Non-pigmented ciliary epithelial cell (primary cell): Measurements from ENCODE around the gene ITGA2.
A peak's percentile ranks its signal among the peaks of the same experiment; 100 is the strongest.

Experiments
- DNase-seq: peaks from one replicate; pipeline ENCODE4 v3.0.0-alpha.2; 2010; ENCODE audit warnings: low read depth

ITGA2 gene

GRCh38 chr5:53017794-53018391, 28.7 kb downstream of the ITGA2 start:
- no peak for DNase-seq

- peak; percentile 79 for DNase-seq
Measured at GRCh38 chr5:53019320-53019719, 30.2 kb downstream of the ITGA2 start.

GRCh38 chr5:53022930-53023511, 33.9 kb downstream of the ITGA2 start:
- no peak for DNase-seq

- DNase-seq, result no peak
Measured at GRCh38 chr5:53023969-53024368, 34.8 kb downstream of the ITGA2 start.

GRCh38 chr5:53024535-53024934, 35.4 kb downstream of the ITGA2 start:
- no peak for DNase-seq

- DNase-seq, result no peak
Measured at GRCh38 chr5:53025487-53025886, 36.3 kb downstream of the ITGA2 start.

- DNase-seq, result no peak
Measured at GRCh38 chr5:53027913-53028312, 38.8 kb downstream of the ITGA2 start.

- no peak for DNase-seq
Measured at GRCh38 chr5:53029608-53030007, 40.5 kb downstream of the ITGA2 start.

- DNase-seq, result no peak
Measured at GRCh38 chr5:53030893-53031292, 41.7 kb downstream of the ITGA2 start.

DNA sequence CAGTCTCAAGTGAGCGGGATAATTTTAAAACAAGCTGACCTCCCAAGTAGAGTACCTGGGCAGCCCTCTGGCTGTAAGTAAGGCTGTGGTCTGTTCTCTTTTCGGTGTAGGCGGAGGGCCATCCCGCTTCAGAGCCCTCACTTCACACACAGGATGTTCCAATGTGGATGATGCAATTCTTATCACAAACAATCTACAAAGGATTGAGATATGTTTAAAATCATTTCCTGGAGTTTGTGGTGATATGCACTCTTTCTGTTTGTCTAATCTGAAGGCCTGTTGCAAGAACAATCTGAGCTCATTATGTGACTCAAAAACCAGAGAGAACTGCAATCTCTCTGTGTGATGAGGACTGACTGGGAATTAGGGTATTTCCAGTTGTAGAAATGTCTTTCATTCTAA, 42.5 kb downstream of the ITGA2 start:
- peak; percentile 95 for DNase-seq

DNA sequence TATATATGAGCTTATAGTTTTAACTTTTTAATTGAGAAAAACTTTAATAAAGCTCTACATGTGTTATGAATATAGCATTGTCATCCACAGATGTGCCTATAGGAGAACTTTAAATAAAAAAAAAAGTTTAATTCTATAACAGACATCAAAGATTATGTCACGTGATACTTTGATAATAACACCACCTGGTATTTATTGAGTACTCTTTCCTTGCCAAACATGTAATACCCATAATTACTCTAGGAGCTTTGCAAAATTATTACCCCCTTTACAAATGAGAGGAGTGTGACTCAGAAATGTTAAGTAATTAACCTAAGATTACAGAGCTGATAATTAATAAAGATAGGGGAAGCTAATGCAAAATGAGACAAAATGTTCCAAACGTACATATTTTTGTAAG, 43.0 kb downstream of the ITGA2 start:
- DNase-seq, result no peak

DNA sequence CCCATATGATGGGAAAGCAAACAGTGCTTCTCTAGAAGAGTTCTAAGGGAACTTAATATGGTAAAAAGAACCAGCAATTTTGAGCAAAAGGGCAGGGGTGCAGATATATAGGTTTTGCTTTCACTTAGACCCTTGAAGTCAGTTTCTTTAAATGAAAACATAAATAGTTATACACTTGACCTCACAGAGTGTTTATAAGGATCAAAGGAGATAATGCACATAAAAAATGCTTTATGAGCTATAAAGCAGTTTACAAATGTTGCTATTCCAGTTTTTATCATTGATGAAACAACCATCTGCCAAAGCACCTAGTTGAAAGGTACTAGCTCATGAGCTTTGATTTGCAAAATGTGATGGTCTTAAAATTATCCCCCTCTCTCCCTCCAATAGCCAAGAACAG, 45.7 kb downstream of the ITGA2 start:
- DNase-seq, result no peak

GRCh38 chr5:53035868-53036381, 46.8 kb downstream of the ITGA2 start:
- DNase-seq, result no peak

DNA sequence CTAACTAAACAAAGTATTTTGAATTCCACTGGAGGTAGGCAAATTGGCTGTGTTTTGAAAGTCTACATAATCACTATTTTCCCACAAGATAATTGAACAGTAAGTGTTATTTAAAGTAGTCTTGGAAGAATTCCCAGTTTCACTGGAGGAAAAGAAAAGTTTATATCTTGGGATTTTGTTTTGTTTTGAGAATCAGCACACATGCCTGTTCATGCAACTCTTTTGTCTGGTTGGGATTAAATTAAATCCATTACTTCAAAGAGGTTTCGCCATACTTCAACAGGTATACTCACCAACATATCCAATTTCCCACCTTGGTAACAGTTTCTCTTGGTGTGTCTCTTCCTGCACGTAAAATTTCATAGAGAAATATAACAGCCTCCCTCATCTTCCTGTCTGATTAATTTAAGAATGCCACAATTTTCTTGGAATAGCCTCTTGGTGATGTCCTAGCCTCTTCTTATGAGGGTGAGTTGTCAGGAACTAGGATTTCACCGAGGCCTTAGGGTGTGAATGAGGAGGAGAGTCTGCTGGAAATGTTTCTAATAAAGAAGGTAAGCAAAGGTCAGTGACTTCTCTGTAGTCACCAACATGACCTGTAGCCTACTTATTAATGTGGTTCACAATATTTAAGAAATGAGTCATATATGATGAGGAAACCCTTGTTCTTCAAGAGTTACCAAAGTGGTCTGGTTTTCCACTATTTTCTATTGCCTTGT, 48.1 kb downstream of the ITGA2 start:
- peak; percentile 55 for DNase-seq

- DNase-seq, result no peak
Measured at GRCh38 chr5:53038196-53038847, 49.2 kb downstream of the ITGA2 start.

DNA sequence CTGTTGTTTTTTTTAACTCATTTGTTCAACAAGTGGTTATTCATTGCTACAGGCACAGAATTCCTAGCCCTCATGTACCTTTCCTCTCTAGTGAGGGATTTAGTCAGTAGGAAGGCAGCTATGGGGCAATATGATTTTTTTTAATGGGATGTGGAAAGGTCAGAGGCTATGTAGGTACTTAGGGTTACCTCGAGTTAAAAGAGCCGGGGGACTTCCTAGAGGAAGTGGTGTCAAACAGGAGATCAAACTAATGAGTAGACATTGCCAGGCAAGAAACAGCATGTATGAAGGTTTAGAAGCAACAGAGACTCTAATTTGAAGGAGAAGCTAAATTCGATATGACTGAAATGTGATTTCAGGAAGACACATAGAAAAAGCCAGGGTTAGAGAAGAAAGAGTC, 50.7 kb downstream of the ITGA2 start:
- DNase-seq, result no peak

DNA sequence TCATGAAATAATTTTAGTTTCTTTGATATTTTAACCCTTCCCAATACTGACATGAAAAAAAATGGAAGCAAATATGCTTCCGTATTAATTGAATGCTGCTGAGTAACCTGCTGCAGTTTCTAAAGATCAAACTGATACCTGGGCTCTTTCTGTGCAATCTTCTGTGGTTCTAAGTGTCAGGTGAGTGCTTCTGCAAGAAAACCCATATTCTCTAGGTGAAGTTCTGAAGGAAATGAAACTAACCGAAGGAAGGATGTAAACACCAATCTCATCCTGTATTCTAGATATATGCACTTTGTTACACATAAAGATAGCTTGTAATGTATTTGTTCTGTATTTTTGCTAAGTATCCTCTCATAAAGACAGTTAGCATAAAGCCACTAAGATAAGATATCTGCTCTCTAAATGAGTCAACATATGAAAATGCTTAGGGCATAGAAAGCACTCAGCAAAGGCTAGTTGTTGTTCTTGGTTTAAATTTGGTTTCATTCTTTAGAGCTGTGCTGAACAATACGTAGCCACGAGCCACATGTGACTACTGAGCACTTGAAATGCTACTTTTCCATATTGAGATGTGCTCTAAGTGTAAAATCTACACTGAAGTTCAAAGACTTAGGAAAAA, 52.0 kb downstream of the ITGA2 start:
- DNase-seq, result no peak

DNA sequence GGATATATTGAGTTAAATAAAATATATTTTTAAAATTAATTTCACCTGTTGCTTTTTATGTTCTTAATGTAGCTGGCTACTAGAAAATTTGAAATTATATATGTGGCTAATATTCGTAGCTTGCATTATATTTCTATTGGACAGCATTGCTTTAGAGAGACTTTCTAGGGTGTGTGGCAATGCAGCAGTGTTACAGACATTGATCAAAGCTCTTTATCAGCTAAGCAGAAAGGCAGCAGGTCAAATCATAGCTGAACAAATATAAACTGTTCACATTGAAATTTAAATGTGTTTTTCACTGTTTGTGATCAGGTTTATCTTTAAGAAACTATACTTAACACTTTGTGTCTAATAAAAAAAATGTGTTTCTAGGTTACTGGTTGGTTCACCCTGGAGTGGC, 52.6 kb downstream of the ITGA2 start:
- no peak for DNase-seq

GRCh38 chr5:53045263-53045662, 56.1 kb downstream of the ITGA2 start:
- DNase-seq, result no peak

DNA sequence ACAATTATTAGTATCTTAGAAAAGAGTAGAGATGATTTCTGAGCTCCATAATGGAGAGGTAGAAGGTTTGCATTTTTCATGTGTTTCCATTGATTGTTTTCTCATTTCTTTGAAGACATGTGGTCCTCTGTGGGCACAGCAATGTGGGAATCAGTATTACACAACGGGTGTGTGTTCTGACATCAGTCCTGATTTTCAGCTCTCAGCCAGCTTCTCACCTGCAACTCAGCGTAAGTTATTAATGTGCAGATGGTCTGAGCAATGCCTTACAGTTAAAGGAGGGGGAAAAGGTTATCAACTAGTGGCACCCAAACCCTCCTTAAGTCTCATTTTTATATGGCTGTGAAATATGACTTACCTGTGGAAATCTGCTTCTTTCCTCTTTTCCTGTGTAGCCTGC, 59.1 kb downstream of the ITGA2 start:
- no peak for DNase-seq

DNA sequence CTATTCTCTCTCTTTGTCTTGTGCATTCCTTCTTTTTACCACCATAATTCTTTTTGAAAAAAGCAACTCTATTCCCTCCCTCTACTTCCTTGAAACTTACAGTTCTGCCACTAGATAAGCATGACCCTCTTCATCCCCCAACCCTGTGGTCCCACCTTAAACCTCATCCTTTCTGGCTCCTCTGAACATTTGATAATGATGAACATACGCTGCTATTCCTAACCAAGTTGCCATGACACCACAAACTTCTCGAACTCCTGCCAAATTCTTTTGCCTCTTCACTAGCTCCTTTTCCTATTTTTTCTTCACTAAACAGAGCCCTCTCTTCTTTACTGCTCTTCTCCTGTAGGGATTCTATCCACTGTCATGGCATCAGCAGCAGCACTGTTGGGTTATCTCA, 63.3 kb downstream of the ITGA2 start:
- no peak for DNase-seq

DNA sequence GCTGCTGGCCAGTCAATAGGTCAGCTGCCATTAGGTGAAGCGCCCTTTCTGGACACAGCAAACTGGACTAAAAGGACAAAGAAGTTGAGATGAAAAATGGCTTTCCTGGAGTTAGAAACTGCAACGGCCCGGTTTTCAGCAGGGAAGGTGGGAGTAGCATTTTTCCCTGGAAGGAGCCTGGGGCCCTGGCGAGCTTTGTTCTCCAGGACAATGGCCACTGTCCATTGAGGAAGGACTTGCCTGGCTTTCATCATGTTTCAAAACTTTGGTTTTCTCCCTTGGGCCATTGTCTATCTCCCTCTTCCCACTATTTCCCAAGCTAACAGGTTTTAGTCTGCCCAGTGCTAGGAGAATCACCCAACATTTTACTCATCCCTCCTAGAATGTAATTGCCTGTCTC, 64.2 kb downstream of the ITGA2 start:
- DNase-seq, result no peak

DNA sequence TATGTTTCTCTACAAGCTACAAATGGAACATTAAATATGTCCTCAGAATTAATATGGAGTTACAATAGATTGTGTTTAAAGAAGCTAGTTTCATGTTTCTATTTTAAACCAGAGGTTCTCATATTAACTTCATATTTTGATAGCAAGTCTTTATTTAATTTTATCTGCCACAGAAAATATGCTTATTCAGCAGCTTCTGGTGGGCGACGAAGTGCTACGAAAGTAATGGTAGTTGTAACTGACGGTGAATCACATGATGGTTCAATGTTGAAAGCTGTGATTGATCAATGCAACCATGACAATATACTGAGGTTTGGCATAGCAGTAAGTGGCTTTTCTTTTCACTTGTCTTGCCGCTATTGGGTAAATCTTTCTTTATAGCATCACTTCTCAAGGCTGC, 66.2 kb downstream of the ITGA2 start:
- no peak for DNase-seq
